Body of pancreas (tissue), 4 donors: Measurements from ENCODE around the gene IL4R.

Experiments used
- CTCF ChIP-seq, 7 experiments: fragments of 450-650 bp in 4 of 7; fragments of 200-600 bp in 3 of 7; sonication (generic) in 3 of 7; IDR thresholded peaks; one replicate each; pipeline ENCODE4 v1.5.1; 2016 to 2019; ENCODE audit warnings: antibody characterized with exemption in 7 of 7
- POLR2A ChIP-seq, 3 donors: fragments of 450-650 bp; IDR thresholded peaks; one replicate each; pipeline ENCODE4 v1.6.1; 2016; ENCODE audit warnings: antibody characterized with exemption in 3 of 3, mild to moderate bottlenecking in 2 of 3

GRCh38 chr16:27316038-27316680 is 2.4 kb downstream of the IL4R start:
- TF ChIP-seq POLR2A (IDR thresholded peaks at IDR 0.05) (no peak), CTCF (IDR thresholded peaks at IDR 0.05) (no peak)
